ENCODE data around the gene OXCT2. TPM values are rescaled to one million over a fixed set of nuclear protein-coding genes. Genes with fewer than 3 reads are reported as not detected.

OXCT2 gene
- total and polyA plus RNA-seq, 2 donors from 2014 or later = 0.32 to 0.98 TPM

GRCh38 chr1:39757501-39757900 is 13.6 kb downstream of the OXCT2 start:
- FAIRE-seq (no peak), DNase-seq (no peak)
- Histone ChIP-seq H3K9ac (ENCODE audit: low read length in 3 of 3) (no peak overlapping the region), H3K4me1 (ENCODE audit: control insufficient read depth in 2 of 3, insufficient read depth in 2 of 3, low read depth in 1 of 3, low read length in 3 of 3) (no peaks in the 10 kb centered on the region), H3K27me3 (ENCODE audit: control insufficient read depth, insufficient read depth, low read length) (no peaks in the 10 kb centered on the region), H3K9me3 (ENCODE audit: control insufficient read depth in 2 of 3, insufficient read depth in 1 of 3, low read length in 3 of 3) (no peaks in the 10 kb centered on the region), H3K27ac (ENCODE audit: low read depth in 2 of 2, low read length in 2 of 2) (no peak overlapping the region), H3K36me3 (ENCODE audit: control insufficient read depth in 2 of 3, insufficient read depth in 3 of 3, low read length in 3 of 3) (peaks cover 5 to 37% (median 36%) of the 10 kb centered on the region in 3 donors), H3K4me3 (ENCODE audit: low read length in 3 of 3) (no peak overlapping the region)
- no peak for TF ChIP-seq CTCF (IDR thresholded peaks at IDR 0.05; ENCODE audit: borderline replicate concordance, extremely low read depth, insufficient read depth)
- intact Hi-C loops (cut with DNase I) = no loop called here

DNA sequence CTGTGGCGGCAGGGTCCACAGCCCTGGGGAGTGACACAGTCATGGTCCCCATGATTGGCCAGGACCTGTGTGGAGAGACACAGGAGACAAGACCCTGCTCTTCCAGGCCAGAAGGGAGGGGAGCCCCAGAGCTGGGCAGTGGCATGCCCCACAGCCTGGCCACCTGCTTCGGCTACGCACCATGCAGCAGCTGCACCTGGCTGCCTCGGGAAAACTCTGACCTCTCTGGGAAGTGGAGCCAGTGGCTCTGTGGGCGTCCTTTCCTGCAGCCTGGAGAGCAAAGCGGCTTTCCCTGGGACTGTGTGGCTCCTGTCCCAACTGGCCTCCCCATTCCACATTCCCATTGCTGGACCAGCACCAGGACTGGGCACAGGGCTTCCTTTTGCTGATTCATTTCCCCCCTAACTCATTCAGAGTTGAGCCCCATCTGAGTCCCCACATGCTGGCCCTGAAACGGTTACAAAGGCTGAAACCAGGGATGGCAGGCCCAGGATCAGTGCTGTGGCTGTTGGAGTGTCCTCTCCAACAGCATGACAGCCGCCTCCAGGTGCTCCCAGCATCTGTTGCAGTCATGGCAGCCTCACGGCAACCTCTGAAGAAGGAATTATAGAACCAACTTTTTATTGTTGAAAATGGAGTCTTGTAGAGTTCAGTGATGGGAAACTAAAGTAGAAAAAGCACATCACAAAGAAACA is 15.0 kb downstream of the OXCT2 start:
- Histone ChIP-seq H3K27me3 (ENCODE audit: control insufficient read depth, insufficient read depth, low read length) (no peaks in the 10 kb centered on the region), H3K9ac (ENCODE audit: low read length in 3 of 3) (no peak overlapping the region), H3K36me3 (ENCODE audit: control insufficient read depth in 2 of 3, insufficient read depth in 3 of 3, low read length in 3 of 3) (peaks cover 11 to 48% (median 47%) of the 10 kb centered on the region in 3 donors), H3K4me3 (ENCODE audit: low read length in 3 of 3) (no peak overlapping the region), H3K9me3 (ENCODE audit: control insufficient read depth in 2 of 3, insufficient read depth in 1 of 3, low read length in 3 of 3) (no peaks in the 10 kb centered on the region), H3K27ac (ENCODE audit: low read depth in 2 of 2, low read length in 2 of 2) (no peak overlapping the region), H3K4me1 (ENCODE audit: control insufficient read depth in 2 of 3, insufficient read depth in 2 of 3, low read depth in 1 of 3, low read length in 3 of 3) (no peaks in the 10 kb centered on the region)
- FAIRE-seq (no peak), DNase-seq (peak in 2 of 5 donors; percentile 12 to 67)
- intact Hi-C loops (cut with DNase I) = no loop called here
- no peak for TF ChIP-seq CTCF (IDR thresholded peaks at IDR 0.05; ENCODE audit: borderline replicate concordance, extremely low read depth, insufficient read depth)

DNA sequence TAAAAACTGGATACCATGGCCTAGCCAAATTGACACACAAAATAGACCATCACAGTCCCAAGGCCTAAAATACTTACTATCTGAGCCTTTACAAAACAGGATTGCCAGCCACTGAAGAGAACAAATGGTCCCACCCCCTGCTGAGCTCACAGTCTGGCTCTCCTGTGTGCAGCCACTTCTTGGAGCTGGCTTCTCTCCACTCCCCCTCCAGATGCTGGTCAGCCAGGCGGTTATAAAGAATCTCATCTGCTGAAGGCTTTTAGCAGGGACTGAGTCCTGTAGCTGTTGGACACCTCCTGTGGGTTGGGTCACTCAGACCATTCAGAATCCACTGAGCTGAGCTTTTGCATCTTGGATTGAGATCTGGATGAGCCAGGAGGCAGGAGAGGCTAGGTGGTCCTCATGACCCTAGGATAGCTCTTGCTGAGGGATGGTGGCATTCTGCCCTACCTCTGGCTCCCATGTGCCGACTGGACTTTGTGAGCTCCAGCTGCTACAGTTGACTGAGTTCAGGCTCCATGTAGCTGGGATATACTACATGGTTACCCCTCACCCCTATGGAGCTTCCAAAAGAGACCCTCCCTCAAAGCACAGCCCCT is 16.1 kb downstream of the OXCT2 start:
- no peak for FAIRE-seq
- Histone ChIP-seq H3K27ac (ENCODE audit: low read depth in 2 of 2, low read length in 2 of 2) (no peak overlapping the region), H3K36me3 (ENCODE audit: control insufficient read depth in 2 of 3, insufficient read depth in 3 of 3, low read length in 3 of 3) (peaks cover 11 to 57% (median 54%) of the 10 kb centered on the region in 3 donors)

More for the DNA sequence above, 16.1 kb downstream of the OXCT2 start:
- Histone ChIP-seq H3K4me3 (ENCODE audit: low read length in 3 of 3) (no peak overlapping the region), H3K4me1 (ENCODE audit: control insufficient read depth in 2 of 3, insufficient read depth in 2 of 3, low read depth in 1 of 3, low read length in 3 of 3) (no peaks in the 10 kb centered on the region), H3K27me3 (ENCODE audit: control insufficient read depth, insufficient read depth, low read length) (no peaks in the 10 kb centered on the region), H3K9ac (ENCODE audit: low read length in 3 of 3) (no peak overlapping the region), H3K9me3 (ENCODE audit: control insufficient read depth in 2 of 3, insufficient read depth in 1 of 3, low read length in 3 of 3) (no peaks in the 10 kb centered on the region)
- no peak for TF ChIP-seq CTCF (IDR thresholded peaks at IDR 0.05; ENCODE audit: borderline replicate concordance, extremely low read depth, insufficient read depth)
- peak in 2 of 5 donors; percentile 0 to 52 for DNase-seq
- intact Hi-C loops (cut with DNase I) = no loop called here
